ENCODE measurements around the gene JAKMIP3. TPM values are rescaled to one million over a fixed set of nuclear protein-coding genes. Genes with fewer than 3 reads are reported as not detected.

JAKMIP3 gene
- polyA plus RNA-seq, 6 donors from 2014 or later = not detected

GRCh38 chr10:132035476-132035875, 30.3 kb upstream of the JAKMIP3 start:
- no peaks in the 10 kb centered on the region for H3K9me3 Mint-ChIP-seq
- H3K4me1 Mint-ChIP-seq = peaks cover 4 to 7% (median 7%) of the 10 kb centered on the region in 3 donors
- no peaks in the 10 kb centered on the region for H3K36me3 Mint-ChIP-seq
- DNase-seq (no peak), ATAC-seq (ENCODE audit: low read depth in 2 of 2) (no peak)
- H3K27ac Mint-ChIP-seq = no peak overlapping the region
- peaks cover 62 to 81% (median 79%) of the 10 kb centered on the region in 3 donors for H3K27me3 Mint-ChIP-seq
- H3K4me3 Mint-ChIP-seq = peak overlapping the region in 6 of 8 donors; percentile 13 to 80 (median 48)

- Mint-ChIP-seq H3K9me3 (no peaks in the 10 kb centered on the region), H3K4me1 (peaks cover 4 to 7% (median 7%) of the 10 kb centered on the region in 3 donors), H3K27me3 (peaks cover 60 to 84% (median 78%) of the 10 kb centered on the region in 3 donors), H3K27ac (no peak overlapping the region), H3K36me3 (no peaks in the 10 kb centered on the region), H3K4me3 (peak overlapping the region in 2 of 8 donors; percentile 52 to 62)
- DNase-seq (no peak), ATAC-seq (ENCODE audit: low read depth in 2 of 2) (no peak)
Observed at GRCh38 chr10:132036153-132036886, 29.4 kb upstream of the JAKMIP3 start.

- H3K27me3 Mint-ChIP-seq = peaks cover 57 to 80% (median 78%) of the 10 kb centered on the region in 3 donors
- ATAC-seq (ENCODE audit: low read depth in 2 of 2) (no peak), DNase-seq (no peak)
- H3K36me3 Mint-ChIP-seq = no peaks in the 10 kb centered on the region
- peak overlapping the region in 1 of 6 donors; percentile 37 for H3K27ac Mint-ChIP-seq
- peaks cover 4 to 7% (median 7%) of the 10 kb centered on the region in 3 donors for H3K4me1 Mint-ChIP-seq
- no peaks in the 10 kb centered on the region for H3K9me3 Mint-ChIP-seq
- peak overlapping the region in 6 of 8 donors; percentile 35 to 77 (median 58) for H3K4me3 Mint-ChIP-seq
Observed at GRCh38 chr10:132036887-132037675, 28.7 kb upstream of the JAKMIP3 start.

GRCh38 chr10:132037676-132037975, 28.1 kb upstream of the JAKMIP3 start:
- no peak overlapping the region for H3K27ac Mint-ChIP-seq
- peaks cover 60 to 84% (median 82%) of the 10 kb centered on the region in 3 donors for H3K27me3 Mint-ChIP-seq

GRCh38 chr10:132039371-132039770, 26.4 kb upstream of the JAKMIP3 start:
- Mint-ChIP-seq H3K27ac (no peak overlapping the region), H3K27me3 (peaks cover 51 to 76% (median 73%) of the 10 kb centered on the region in 3 donors), H3K36me3 (no peaks in the 10 kb centered on the region), H3K4me1 (peaks cover 4 to 7% (median 7%) of the 10 kb centered on the region in 3 donors), H3K9me3 (no peaks in the 10 kb centered on the region), H3K4me3 (no peak overlapping the region)
- DNase-seq (no peak), ATAC-seq (ENCODE audit: low read depth in 2 of 2) (no peak)

More at GRCh38 chr10:132037676-132037975, 28.1 kb upstream of the JAKMIP3 start:
- no peaks in the 10 kb centered on the region for H3K36me3 Mint-ChIP-seq
- peaks cover 4 to 7% (median 7%) of the 10 kb centered on the region in 3 donors for H3K4me1 Mint-ChIP-seq
- ATAC-seq (ENCODE audit: low read depth in 2 of 2) (no peak), DNase-seq (no peak)
- H3K4me3 Mint-ChIP-seq = peak overlapping the region in 3 of 8 donors; percentile 43 to 60 (median 55)
- no peaks in the 10 kb centered on the region for H3K9me3 Mint-ChIP-seq

GRCh38 chr10:132040046-132040445, 25.7 kb upstream of the JAKMIP3 start:
- ATAC-seq (ENCODE audit: low read depth in 2 of 2) (no peak), DNase-seq (no peak)
- Mint-ChIP-seq H3K27ac (no peak overlapping the region), H3K4me3 (no peak overlapping the region), H3K4me1 (peaks cover 4 to 7% (median 7%) of the 10 kb centered on the region in 3 donors), H3K9me3 (no peaks in the 10 kb centered on the region), H3K36me3 (no peaks in the 10 kb centered on the region), H3K27me3 (peaks cover 51 to 76% (median 71%) of the 10 kb centered on the region in 3 donors)

- no peak for DNase-seq
- peaks cover 51 to 77% (median 64%) of the 10 kb centered on the region in 3 donors for H3K27me3 Mint-ChIP-seq
- H3K27ac Mint-ChIP-seq = no peak overlapping the region
- peaks cover 4 to 7% (median 4%) of the 10 kb centered on the region in 3 donors for H3K4me1 Mint-ChIP-seq
- H3K36me3 Mint-ChIP-seq = no peaks in the 10 kb centered on the region
- no peaks in the 10 kb centered on the region for H3K9me3 Mint-ChIP-seq
- no peak overlapping the region for H3K4me3 Mint-ChIP-seq
- ATAC-seq (ENCODE audit: low read depth in 2 of 2) = no peak
Observed at GRCh38 chr10:132041340-132041739, 24.4 kb upstream of the JAKMIP3 start.

GRCh38 chr10:132043861-132044695, 21.7 kb upstream of the JAKMIP3 start:
- ATAC-seq (ENCODE audit: low read depth in 2 of 2) = no peak
- H3K27ac Mint-ChIP-seq = peak overlapping the region in 1 of 6 donors; percentile 69
- no peaks in the 10 kb centered on the region for H3K4me1 Mint-ChIP-seq
- no peak for DNase-seq
- H3K36me3 Mint-ChIP-seq = no peaks in the 10 kb centered on the region
- peaks cover 31 to 58% (median 57%) of the 10 kb centered on the region in 3 donors for H3K27me3 Mint-ChIP-seq
- H3K9me3 Mint-ChIP-seq = peaks cover 0 to 2% (median 0%) of the 10 kb centered on the region in 7 donors
- H3K4me3 Mint-ChIP-seq = no peak overlapping the region

GRCh38 chr10:132044803-132045202, 20.9 kb upstream of the JAKMIP3 start:
- peaks cover 0 to 6% (median 2%) of the 10 kb centered on the region in 7 donors for H3K9me3 Mint-ChIP-seq
- ATAC-seq (ENCODE audit: low read depth in 2 of 2) = no peak
- H3K27ac Mint-ChIP-seq = no peak overlapping the region
- H3K27me3 Mint-ChIP-seq = peaks cover 33 to 57% (median 54%) of the 10 kb centered on the region in 3 donors
- H3K36me3 Mint-ChIP-seq = no peaks in the 10 kb centered on the region
- H3K4me1 Mint-ChIP-seq = no peaks in the 10 kb centered on the region
- DNase-seq = no peak
- H3K4me3 Mint-ChIP-seq = no peak overlapping the region

- H3K9me3 Mint-ChIP-seq = peaks cover 0 to 7% (median 2%) of the 10 kb centered on the region in 7 donors
- ATAC-seq (ENCODE audit: low read depth in 2 of 2) (no peak), DNase-seq (no peak)
- no peaks in the 10 kb centered on the region for H3K36me3 Mint-ChIP-seq
- no peaks in the 10 kb centered on the region for H3K4me1 Mint-ChIP-seq
- H3K27ac Mint-ChIP-seq = no peak overlapping the region
- H3K4me3 Mint-ChIP-seq = no peak overlapping the region
- peaks cover 34 to 57% (median 54%) of the 10 kb centered on the region in 3 donors for H3K27me3 Mint-ChIP-seq
Observed at GRCh38 chr10:132045324-132045723, 20.4 kb upstream of the JAKMIP3 start.

GRCh38 chr10:132047575-132048293, 18.0 kb upstream of the JAKMIP3 start:
- H3K36me3 Mint-ChIP-seq = peaks cover 0 to 8% of the 10 kb centered on the region in 2 donors
- ATAC-seq (ENCODE audit: low read depth in 2 of 2) (no peak), DNase-seq (no peak)
- peaks cover 6 to 17% (median 14%) of the 10 kb centered on the region in 7 donors for H3K9me3 Mint-ChIP-seq
- H3K4me1 Mint-ChIP-seq = no peaks in the 10 kb centered on the region
- peaks cover 23 to 39% (median 33%) of the 10 kb centered on the region in 3 donors for H3K27me3 Mint-ChIP-seq
- no peak overlapping the region for H3K27ac Mint-ChIP-seq
- no peak overlapping the region for H3K4me3 Mint-ChIP-seq

GRCh38 chr10:132048294-132048667, 17.5 kb upstream of the JAKMIP3 start:
- ATAC-seq (ENCODE audit: low read depth in 2 of 2) (no peak), DNase-seq (no peak)
- H3K36me3 Mint-ChIP-seq = peaks cover 0 to 8% of the 10 kb centered on the region in 2 donors
- peaks cover 6 to 23% (median 19%) of the 10 kb centered on the region in 7 donors for H3K9me3 Mint-ChIP-seq
- no peak overlapping the region for H3K27ac Mint-ChIP-seq
- no peak overlapping the region for H3K4me3 Mint-ChIP-seq
- no peaks in the 10 kb centered on the region for H3K4me1 Mint-ChIP-seq
- peaks cover 23 to 39% (median 33%) of the 10 kb centered on the region in 3 donors for H3K27me3 Mint-ChIP-seq

All from naive B cell (primary cell).